Measurements from ENCODE around the gene ICAM1.

Gene ICAM1

DNA sequence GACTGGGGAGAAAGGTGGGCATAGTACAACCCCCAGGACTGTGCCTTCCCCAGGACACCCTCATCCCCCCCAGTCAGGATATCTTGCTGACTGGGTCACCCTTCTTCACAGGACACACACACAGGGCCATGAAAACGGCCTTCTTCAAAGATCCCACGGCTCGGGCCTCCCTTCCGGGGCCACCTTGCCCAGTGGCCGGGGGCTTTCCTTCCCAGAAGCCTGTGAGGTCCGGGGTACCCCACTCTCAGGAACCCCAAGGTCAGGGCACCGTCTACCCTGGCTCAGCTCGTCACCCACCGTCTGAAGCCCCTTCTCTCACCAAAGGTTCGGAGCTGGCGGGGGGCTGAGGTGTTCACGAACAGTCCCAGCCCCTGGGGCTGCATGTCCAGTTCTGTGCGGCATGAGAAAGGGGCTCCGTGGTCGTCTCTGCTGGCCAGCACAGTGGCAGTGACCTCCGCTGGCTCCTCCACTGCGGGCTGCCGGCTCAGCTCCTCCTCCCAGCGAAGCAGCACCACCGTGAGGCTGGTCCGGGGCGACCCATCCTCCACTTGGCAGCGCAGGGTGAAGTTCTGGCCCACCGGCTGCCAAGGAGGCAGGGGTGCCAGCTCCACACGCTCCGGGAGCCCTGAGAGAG lies 64.5 kb downstream of the ICAM1 start:
- peaks cover 25% of the 10 kb centered on the region for H3K4me1 Mint-ChIP-seq
- TF ChIP-seq, protein P1, sequence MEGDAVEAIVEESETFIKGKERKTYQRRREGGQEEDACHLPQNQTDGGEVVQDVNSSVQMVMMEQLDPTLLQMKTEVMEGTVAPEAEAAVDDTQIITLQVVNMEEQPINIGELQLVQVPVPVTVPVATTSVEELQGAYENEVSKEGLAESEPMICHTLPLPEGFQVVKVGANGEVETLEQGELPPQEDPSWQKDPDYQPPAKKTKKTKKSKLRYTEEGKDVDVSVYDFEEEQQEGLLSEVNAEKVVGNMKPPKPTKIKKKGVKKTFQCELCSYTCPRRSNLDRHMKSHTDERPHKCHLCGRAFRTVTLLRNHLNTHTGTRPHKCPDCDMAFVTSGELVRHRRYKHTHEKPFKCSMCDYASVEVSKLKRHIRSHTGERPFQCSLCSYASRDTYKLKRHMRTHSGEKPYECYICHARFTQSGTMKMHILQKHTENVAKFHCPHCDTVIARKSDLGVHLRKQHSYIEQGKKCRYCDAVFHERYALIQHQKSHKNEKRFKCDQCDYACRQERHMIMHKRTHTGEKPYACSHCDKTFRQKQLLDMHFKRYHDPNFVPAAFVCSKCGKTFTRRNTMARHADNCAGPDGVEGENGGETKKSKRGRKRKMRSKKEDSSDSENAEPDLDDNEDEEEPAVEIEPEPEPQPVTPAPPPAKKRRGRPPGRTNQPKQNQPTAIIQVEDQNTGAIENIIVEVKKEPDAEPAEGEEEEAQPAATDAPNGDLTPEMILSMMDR (IDR thresholded peaks at IDR 0.05; ENCODE audit: unreplicated experiment in 3 of 3), result no peak

More for the DNA sequence above, 64.5 kb downstream of the ICAM1 start:
- H3K4me3 Mint-ChIP-seq, result peak overlapping the region in 2 of 3 experiments; percentile 95 to 97
- H3K36me3 Mint-ChIP-seq (ENCODE audit: low read depth), result peaks cover 3% of the 10 kb centered on the region
- no peak overlapping the region for H3K27ac Mint-ChIP-seq
- H3K27me3 Mint-ChIP-seq (ENCODE audit: low read depth), result peaks cover 8% of the 10 kb centered on the region
- H3K9me3 Mint-ChIP-seq, result no peaks in the 10 kb centered on the region
